ENCODE results near the gene ZNF367. TPM values are rescaled to one million over a fixed set of nuclear protein-coding genes. Genes with fewer than 3 reads are reported as not detected.

The ZNF367 gene
- total RNA-seq, 1 donor from 2014 or later, result 0.74 TPM

- intact Hi-C loops (cut with DNase I), result no loop called here
- H3K4me3 ChIP-seq, result no peak overlapping the region
- H3K9me3 ChIP-seq, result no peaks in the 10 kb centered on the region
- H3K27me3 ChIP-seq, result no peaks in the 10 kb centered on the region
- no peaks in the 10 kb centered on the region for H3K36me3 ChIP-seq
- DNase-seq (ENCODE audit: extremely low spot score in 2 of 2), result no peak
- H3K4me1 ChIP-seq, result no peaks in the 10 kb centered on the region
- TF ChIP-seq CTCF (IDR thresholded peaks at IDR 0.05) (no peak), POLR2A (IDR thresholded peaks at IDR 0.05) (no peak), POLR2AphosphoS5 (IDR thresholded peaks at IDR 0.05; ENCODE audit: insufficient read depth in 1 of 2, low read depth in 1 of 2) (no peak)
- H3K27ac ChIP-seq, result no peak overlapping the region
Observed at GRCh38 chr9:96429732-96430131, 11.6 kb upstream of the ZNF367 start.

GRCh38 chr9:96425500-96426169, 7.5 kb upstream of the ZNF367 start:
- H3K27me3 ChIP-seq, result no peaks in the 10 kb centered on the region
- no peak overlapping the region for H3K4me3 ChIP-seq
- no peak for TF ChIP-seq POLR2AphosphoS5 (IDR thresholded peaks at IDR 0.05; ENCODE audit: insufficient read depth in 1 of 2, low read depth in 1 of 2)
- TF ChIP-seq CTCF (IDR thresholded peaks at IDR 0.05), result no peak
- TF ChIP-seq POLR2A (IDR thresholded peaks at IDR 0.05), result no peak
- peaks cover 5% of the 10 kb centered on the region for H3K4me1 ChIP-seq
- H3K9me3 ChIP-seq, result no peaks in the 10 kb centered on the region
- no peaks in the 10 kb centered on the region for H3K36me3 ChIP-seq
- no peak for DNase-seq (ENCODE audit: extremely low spot score in 2 of 2)
- intact Hi-C loops (cut with DNase I), result no loop called here
- no peak overlapping the region for H3K27ac ChIP-seq

- TF ChIP-seq POLR2AphosphoS5 (IDR thresholded peaks at IDR 0.05; ENCODE audit: insufficient read depth in 1 of 2, low read depth in 1 of 2), result no peak
- TF ChIP-seq POLR2A (IDR thresholded peaks at IDR 0.05), result no peak
- no peak for TF ChIP-seq CTCF (IDR thresholded peaks at IDR 0.05)
- intact Hi-C loops (cut with DNase I), result no loop called here
Observed at GRCh38 chr9:96423985-96424336, 5.8 kb upstream of the ZNF367 start.

GRCh38 chr9:96423322-96423984, 5.3 kb upstream of the ZNF367 start:
- DNase-seq (ENCODE audit: extremely low spot score in 2 of 2), result no peak
- no peaks in the 10 kb centered on the region for H3K36me3 ChIP-seq
- H3K9me3 ChIP-seq, result no peaks in the 10 kb centered on the region
- no peaks in the 10 kb centered on the region for H3K27me3 ChIP-seq
- no peak overlapping the region for H3K4me3 ChIP-seq
- peaks cover 18% of the 10 kb centered on the region for H3K4me1 ChIP-seq
- TF ChIP-seq POLR2A (IDR thresholded peaks at IDR 0.05) (no peak), POLR2AphosphoS5 (IDR thresholded peaks at IDR 0.05; ENCODE audit: insufficient read depth in 1 of 2, low read depth in 1 of 2) (no peak), CTCF (IDR thresholded peaks at IDR 0.05) (no peak)
- no peak overlapping the region for H3K27ac ChIP-seq
- intact Hi-C loops (cut with DNase I), result no loop called here

More at GRCh38 chr9:96423985-96424336, 5.8 kb upstream of the ZNF367 start:
- Histone ChIP-seq H3K9me3 (no peaks in the 10 kb centered on the region), H3K36me3 (no peaks in the 10 kb centered on the region), H3K27ac (no peak overlapping the region), H3K4me3 (no peak overlapping the region), H3K27me3 (no peaks in the 10 kb centered on the region), H3K4me1 (peaks cover 18% of the 10 kb centered on the region)
- DNase-seq (ENCODE audit: extremely low spot score in 2 of 2), result no peak

Data from vagina (tissue), 2 donors.